K562 treated with DMSO at 1 percent for 4 hours (cell line): ENCODE measurements around the gene AGPAT3. TPM values are rescaled to one million over a fixed set of nuclear protein-coding genes. Genes with fewer than 3 reads are reported as not detected.

ENCODE experiments used
- total RNA-seq: library from RNA; unstranded; fragments of 300-600 nt; gene quantifications from 2 replicates; pipeline ENCODE4 v1.2.3, GENCODE V29; 2022; ENCODE audit not compliant: insufficient read depth

Gene AGPAT3
- 35.9 and 42.1 TPM in 2 replicates for total RNA-seq

GRCh38 chr21:43864962-43865539 is at the start of gene AGPAT3:
Gene AGPAT3 (plus strand): TSS chr21:43865223. CDS start chr21:43959682, 94,459 bp downstream.

GRCh38 chr21:44011579-44012473 is 146.8 kb downstream of the AGPAT3 start, which contains the start of gene TRAPPC10:
Gene TRAPPC10 (plus strand): TSS chr21:44012309. CDS start chr21:44012494, 185 bp downstream.

Other genes with a start within 250 kb of the AGPAT3 start
- 0.51 TPM in 1 of 2 replicates, not detected in the other for gene HSF2BP, start 205.7 kb upstream of the AGPAT3 start, total RNA-seq
- 22.3 and 24.5 TPM in 2 replicates for gene RRP1B, start 205.7 kb upstream of the AGPAT3 start, total RNA-seq
- gene PDXK, start 146.1 kb upstream of the AGPAT3 start, total RNA-seq: 51.3 and 53.4 TPM in 2 replicates
- gene CSTB, start 88.9 kb upstream of the AGPAT3 start, total RNA-seq: 41.4 and 44.2 TPM in 2 replicates
- gene RRP1, start 75.6 kb upstream of the AGPAT3 start, total RNA-seq: 17.4 and 17.5 TPM in 2 replicates
- gene TRAPPC10, start 147.1 kb downstream of the AGPAT3 start, total RNA-seq: 18.0 and 23.1 TPM in 2 replicates
- 11.8 and 12.4 TPM in 2 replicates for gene PWP2, start 242.2 kb downstream of the AGPAT3 start, total RNA-seq